Inflammatory macrophage treated with lipopolysaccharide for 4 hours (primary cell): ENCODE measurements around the gene KCNS3.

ENCODE experiments used
- DNase-seq: peaks from one replicate; pipeline ENCODE4 v3.0.0-alpha.2; 2020

KCNS3 gene, protein sequence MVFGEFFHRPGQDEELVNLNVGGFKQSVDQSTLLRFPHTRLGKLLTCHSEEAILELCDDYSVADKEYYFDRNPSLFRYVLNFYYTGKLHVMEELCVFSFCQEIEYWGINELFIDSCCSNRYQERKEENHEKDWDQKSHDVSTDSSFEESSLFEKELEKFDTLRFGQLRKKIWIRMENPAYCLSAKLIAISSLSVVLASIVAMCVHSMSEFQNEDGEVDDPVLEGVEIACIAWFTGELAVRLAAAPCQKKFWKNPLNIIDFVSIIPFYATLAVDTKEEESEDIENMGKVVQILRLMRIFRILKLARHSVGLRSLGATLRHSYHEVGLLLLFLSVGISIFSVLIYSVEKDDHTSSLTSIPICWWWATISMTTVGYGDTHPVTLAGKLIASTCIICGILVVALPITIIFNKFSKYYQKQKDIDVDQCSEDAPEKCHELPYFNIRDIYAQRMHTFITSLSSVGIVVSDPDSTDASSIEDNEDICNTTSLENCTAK

DNA sequence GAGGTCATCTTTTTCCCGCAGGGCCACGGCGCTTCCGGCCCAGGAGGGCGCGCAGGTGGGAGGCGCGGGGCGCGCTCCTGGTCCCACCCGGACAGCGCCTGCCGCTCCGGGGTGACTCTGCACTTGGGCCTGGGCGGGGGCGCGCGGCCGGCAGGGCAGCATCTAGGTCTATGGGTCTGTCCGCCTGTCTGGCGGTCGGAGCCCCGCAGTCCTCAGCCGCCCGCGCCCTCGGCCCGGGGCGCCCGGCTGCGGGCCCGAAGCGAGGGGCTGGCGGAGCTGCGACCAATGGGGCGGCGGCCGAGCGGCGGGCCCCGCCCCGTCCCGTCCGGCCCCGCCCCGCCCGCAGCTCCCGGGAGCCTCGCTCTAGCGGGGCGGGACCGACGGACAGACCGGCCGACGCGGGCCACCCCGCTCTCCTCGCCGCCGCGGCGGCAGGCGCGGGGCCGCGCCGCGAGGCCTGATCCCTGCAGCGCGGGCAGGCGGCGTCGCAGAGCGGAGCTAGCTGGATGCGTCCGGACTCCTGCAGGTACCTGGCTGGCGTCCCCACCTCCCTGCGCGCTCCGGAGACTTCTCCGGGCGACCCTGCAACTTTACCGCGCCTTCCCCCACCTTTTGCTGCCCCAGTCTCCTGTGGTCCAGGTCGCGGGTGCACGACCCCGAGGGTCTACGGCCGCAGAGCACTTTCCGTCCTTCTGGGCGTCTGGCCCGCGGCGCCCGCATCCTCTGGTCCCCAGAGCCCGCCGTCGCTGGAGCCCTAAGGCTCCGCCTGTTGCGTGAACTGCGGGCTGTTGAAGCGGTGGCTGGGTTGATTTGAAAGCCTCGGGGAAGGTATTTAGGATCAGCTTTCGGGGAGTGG, at the start of gene KCNS3:
Gene KCNS3, plus strand, starts transcription at position 387 of the 856 bp plus-strand sequence. CDS start 52,342 bp downstream, outside the sequence.
- DNase-seq, result peak; percentile 28

DNA sequence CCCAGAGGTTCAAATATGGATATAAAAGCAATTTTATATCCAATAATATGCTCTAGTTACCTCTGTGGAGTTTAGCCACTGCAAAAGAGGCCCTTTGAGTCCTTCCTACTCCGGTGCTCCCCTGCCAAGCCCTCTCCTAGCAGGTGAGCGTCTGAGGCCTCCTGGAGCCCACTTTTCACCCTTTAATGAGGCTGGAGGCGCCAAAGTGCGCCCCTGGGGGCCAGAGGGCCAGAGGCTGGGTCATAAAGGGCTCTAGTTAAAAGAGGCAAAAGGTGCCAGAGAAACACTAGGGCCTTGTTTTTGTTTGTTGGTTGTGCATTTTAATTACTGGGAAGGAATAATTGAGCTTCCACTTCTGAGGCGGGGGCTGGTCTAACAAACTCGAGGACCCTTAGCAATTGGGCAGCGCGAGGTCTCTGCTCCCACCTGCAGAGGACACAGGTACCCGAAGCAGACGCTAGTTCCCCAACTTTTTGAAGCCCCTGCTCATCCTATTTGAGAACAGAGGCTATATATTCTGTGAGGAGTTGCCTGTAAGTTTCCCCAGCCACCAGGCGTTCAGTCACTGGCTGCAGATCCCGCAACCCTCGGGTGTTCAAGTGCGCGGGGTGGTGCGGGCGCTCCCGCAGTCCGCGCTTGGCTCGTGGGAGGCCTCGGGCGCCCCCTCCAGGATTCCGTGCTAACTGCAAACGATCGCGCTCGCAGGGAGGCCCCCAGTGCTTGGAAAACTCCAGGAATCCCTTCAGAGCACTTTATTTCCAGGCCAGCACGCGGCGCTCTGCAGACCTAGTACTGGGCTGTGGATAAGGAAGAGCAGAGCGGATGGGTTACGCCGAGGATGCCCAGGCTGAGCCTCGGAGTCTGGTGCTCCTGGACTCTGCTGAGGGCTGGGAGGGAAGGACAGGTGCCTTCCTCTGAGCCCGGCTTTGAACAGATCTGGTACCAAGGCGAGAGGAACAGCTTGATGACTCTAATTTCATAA, 48.1 kb upstream of the KCNS3 start:
- peak; percentile 67 for DNase-seq

DNA sequence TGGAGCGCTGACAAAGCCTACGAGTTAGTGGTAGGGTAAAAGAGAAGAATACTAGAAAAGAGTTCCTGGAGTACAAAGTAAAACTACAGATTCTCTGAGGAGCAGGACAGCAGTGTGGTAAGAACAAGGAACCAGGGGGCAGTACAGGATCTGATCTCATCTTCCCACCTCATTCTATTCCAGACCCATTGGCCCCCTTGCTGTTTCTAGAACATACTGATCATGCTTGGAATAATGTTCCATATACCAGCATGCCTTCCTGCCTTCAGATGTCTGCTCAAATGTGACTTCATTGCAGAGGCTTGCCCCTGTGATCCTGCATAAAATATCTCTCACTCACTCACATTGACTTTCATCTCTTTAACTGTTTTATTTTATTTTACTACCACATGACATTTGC, 43.0 kb upstream of the KCNS3 start:
- DNase-seq, result no peak

DNA sequence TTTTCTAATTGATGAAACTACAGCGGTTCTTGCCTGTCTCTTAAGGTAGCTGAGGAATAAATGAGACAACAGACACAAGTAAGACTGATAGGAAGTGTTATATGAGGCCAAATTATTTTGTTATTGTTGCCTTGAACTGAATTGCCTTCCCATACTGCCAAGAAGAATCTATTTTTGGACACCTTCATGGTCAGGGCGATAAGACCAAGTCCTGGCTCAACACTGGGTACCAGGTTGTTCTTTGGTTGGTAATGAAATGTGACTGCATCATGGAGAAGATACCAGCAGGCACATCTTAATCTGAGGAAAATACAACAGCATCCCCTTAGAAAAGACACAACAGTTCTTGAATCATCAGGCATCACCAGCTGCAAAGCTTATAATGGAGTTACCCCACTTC, 38.5 kb upstream of the KCNS3 start:
- DNase-seq, result no peak

DNA sequence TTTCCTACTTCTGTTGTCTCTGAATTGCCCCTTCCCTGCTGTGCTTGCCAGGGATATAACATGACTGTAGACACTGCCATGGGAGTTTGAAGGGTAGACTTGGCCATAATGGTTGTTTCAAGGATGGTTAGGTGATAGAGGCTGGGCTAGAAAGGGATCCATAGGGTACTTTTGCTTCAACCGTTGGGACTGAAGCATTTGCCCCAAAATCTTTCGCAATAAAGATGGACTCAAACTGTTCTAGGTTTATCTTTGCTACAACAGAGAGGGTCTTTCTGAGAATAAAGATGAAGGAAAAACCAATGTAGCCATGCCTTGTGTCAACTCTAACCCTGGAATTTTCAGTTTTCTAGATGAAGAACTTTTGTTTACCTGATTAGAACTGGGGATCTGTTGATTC, 35.0 kb upstream of the KCNS3 start:
- DNase-seq, result no peak

DNA sequence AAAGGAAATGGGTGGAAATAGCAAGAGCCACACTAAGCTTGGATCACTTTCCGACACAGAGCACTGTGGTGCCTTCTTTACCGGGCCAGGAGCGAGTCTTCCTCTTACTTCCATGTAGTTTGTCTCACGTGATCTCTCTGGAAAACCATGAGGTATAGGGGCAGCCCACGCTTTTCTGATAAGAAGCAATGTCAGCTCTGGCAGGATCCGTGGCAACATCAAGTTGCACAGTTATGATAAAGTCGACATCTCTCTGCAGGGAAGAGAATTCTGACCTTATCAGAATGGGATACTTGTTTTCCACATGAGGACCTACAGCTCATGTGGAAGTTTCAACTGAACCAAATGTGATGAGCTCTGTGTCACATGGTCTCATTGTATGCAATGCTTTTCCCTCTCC, 32.7 kb upstream of the KCNS3 start:
- no peak for DNase-seq

DNA sequence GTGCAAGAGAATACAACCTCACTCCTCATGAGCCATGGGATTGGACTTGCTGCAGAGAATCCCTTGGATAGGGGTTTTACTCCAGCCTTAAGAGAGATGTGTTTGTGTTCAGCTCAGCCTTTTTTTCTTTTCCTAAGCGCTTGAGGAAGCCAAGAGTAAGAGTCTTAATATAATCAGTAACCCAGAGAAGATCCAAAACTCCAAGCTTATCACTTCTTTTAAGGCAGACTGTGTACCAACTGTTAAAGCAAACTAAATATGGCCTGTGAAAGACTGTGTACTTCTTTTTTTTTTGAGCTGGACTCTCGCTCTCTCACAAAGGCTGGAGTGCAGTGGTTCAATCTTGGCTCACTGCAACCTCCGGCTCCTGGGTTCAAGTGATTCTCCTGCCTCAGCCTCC, 31.8 kb upstream of the KCNS3 start:
- no peak for DNase-seq

DNA sequence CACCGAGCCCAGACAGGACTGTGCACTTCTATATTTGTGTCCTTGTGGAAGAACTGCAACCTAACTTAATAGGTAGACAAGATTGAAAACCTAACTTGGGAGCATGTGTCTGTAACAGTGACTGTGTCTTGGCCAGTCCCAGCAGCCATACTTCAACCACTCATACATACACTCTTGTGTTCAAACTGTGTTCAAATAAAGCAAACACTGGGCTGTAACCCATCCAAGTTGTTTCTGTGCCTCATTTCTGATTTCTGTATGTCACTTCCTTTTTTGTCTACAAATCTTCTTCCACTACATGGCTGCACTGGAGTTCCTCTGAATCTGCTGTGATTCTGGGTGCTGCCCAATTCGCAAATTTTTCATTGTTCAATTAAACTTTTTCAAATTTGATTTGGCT, 31.2 kb upstream of the KCNS3 start:
- DNase-seq, result no peak

DNA sequence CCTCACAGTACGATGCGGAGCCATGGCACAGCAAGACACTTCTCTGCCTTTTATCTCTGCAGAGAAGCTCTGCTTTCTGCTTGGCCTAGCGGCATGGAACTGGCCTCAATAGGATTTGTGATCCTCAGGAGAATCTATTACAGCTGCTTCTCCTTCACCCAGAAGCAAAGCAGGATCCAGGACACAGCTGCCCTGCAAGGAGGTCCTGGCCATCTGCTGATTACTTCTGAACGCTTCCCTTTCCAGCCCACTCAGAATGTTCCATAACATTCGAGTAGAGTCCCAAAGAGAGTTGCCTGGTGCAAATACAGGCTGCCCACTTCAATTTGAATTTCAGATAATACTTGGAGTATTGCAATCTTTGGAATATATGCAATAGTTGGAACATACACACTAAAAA, 29.2 kb upstream of the KCNS3 start:
- no peak for DNase-seq

DNA sequence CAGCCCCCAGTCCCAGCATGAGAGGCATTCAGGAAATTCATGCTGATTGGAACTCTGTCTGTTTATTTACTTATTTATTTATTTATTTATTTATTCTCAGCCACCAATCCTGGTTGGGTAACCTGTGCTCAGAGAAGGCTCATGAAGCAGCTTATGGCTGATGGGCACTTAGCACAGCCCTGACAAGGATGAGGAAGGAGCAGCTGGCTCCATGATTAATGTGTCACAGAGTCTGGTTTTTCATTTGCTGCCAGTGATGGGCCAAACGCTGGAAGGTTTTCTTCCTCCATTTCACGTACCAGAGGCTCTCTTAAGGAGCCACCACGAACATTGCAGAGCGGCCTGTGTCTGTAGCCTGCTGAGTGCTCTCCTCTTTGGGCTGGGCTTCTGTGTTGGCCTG, 28.3 kb upstream of the KCNS3 start:
- DNase-seq, result no peak

DNA sequence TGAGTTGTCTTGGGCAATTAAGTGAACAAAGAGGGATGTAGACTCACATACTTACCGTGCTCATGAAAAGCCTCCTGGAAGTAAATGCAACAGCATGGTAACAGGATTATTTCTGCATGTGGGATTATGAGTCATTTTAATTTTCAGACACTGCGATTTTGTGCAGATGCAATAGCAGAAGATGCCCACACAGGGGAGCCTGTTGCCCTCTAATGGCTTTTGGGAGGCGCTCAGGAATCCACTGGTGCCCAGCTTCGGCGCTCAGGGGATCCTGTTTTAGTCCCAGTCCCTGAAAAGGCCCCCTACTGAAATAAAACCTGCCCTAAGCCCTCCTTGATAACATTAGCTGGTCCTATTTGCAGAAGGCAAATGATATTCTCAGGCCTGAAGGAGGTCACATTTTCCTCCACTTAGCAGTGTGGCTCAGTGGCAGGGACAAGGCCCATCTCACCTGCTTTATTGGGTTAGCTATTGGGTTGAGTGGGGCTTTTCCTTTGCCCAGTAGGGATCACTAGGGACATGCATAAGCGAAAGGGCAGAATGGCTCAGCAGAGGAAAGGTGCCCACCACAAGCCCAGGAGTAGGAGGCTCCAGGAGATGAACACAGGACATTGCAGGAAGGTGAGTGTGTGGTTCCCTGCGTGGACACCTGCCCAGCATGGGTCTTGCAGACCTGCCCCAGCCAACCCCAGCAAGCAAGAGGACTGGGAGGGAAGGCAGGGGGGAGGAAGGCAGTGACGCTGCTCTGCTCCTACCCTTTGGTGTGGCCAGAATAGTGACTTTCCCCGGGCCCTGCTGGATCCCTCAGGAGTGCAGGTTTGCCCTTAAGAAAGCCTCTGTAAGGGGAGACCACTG, 26.5 kb upstream of the KCNS3 start:
- peak; percentile 65 for DNase-seq

DNA sequence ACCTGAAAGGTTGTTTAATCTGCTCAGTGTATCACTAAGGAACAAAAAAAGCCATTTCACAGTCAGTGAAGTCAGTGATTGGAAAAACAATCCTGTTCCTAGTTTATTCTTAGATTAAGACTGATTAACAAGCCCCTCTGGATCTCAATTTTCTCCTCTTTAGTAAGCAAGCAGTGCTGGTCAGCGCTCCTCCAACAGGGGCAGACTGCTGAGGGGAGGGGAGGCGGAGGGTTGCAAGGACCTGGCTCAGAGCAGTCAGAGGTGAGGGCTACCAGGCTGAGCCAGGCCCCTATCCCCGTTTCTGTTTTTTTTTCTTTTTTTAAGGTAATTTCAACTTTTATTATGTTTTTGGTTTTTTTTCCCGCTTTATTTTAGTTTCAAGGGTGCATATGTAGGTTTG, 24.7 kb upstream of the KCNS3 start:
- DNase-seq, result no peak

DNA sequence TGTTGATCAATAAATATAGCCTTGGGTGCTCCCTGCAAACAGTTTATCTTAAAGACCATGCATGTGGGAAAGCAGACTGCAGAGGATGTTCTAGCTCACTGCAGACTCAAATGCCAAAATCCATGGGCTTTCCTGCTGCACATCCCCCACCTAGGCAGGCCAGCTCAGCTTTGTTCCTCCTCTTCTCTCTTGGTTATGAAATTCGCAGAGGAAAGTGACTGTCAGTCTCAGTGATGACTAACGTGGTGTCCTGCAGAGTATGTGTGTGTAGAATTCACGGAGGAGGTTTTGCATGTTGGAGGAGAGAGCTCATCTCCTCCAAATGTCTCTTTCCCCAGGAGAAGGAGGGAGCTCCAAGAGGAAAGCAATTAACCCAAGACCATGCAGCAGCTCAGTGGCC, 21.4 kb upstream of the KCNS3 start:
- peak; percentile 3 for DNase-seq

DNA sequence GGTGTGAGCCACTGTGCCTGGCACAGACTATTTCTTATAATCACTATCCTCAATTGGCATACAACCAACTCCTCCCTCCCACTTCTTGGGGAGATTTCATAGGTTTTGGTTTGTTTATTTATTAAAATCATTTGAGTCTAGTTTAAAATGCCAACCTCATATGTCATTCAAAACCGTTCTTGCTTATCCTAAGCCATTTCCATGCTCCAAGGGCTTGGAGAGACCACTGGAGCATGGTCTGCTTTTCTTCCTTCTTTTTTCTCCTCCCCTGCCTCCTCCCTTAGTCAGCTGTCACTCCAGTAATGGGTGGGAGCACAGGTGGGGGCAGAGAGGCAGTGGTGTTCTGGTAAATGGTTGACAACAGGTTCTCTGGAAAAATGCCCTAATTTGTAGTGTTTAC, 20.4 kb upstream of the KCNS3 start:
- no peak for DNase-seq

DNA sequence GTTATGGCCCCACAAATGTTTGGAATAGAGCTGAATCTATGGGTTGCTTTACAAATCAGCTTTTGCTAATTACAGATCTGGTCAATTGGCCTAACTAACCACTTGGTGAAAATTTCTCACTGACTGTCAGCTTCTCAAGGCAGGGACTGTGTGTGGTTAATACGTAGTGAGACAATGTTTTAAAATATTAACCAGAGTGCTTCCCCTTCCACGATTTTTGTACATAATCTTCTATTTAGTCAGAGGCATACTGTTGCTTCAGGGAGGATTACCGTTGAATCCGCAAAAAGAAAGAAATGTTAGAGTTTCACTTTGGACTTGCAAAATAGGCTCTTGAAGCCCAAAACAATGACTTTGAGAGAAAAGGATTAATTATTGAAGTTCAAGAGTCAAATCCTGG, 14.9 kb upstream of the KCNS3 start:
- no peak for DNase-seq

DNA sequence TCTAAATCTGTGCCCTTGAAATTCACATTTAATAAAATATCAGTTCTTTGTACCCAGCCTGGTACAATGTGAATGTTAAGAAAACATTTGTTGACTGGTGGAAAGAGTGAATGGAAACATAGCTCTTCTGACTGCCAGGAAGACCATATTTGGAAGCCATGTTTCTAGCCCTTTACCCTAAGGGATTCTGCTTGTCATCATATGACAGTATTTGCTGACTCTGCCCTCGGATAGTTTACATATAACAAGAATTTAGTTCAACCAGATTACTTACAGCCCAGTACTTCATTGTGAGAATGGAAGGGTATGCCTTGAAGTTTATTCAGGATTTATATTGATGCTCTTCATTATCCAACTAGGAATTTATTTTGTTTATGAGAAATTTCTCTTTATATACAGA, 13.8 kb upstream of the KCNS3 start:
- no peak for DNase-seq

DNA sequence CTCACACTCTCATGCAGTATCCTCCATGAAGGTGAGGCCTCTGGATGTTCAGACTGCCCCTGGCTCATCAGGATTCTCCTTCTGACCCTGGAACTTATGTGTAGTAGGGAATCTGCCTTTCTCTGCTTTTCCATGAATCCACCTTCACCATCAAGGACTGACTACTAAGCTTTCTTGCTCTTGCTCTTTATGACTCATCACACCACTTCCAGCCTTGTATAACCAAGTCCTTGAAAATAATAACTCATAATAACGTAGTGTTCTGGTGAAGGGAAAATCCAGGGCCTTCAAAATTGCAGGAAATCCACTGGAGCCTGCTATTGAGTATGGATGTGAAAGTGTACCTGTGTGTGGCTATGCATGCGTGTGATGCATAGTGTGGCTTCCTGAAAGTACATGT, 11.3 kb upstream of the KCNS3 start:
- DNase-seq, result no peak

DNA sequence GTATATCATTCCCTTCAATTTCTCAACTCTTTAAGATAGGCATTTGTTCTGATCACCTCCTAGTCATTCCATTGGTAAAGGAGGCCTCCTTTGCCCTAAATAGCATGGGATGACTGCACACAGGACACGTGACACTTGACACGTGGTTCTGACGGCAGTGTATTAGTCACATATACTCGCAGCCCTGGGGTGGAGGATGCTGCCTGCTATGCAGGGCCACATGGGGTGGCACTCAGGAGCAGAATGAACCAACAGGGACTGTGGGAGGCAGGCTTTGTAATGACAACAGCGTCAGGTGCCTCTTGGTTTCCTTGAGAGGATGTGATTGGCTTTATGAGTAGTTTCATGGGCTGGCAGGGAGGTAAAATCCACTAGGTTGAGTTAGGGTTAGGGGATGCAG, 9.3 kb upstream of the KCNS3 start:
- peak; percentile 19 for DNase-seq

DNA sequence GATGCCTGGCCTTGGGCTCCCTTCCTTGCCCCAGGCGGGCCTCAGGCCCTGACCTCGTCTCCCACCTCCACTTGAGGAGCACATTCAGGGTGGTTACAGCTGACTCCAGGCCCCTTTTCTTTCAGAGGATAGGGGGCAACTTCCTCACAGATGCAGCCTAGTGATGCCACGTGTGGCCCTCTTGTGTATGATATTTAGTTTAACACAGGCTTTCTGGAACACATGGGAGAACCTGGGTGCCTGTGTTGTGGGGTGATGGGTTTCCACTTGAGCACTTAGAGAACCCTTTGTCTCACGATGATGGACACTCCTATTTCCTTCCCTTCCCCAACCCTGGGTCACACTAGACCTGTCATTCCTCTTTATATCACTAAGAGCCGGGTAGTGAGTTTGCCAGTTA, 6.8 kb upstream of the KCNS3 start:
- DNase-seq, result no peak

DNA sequence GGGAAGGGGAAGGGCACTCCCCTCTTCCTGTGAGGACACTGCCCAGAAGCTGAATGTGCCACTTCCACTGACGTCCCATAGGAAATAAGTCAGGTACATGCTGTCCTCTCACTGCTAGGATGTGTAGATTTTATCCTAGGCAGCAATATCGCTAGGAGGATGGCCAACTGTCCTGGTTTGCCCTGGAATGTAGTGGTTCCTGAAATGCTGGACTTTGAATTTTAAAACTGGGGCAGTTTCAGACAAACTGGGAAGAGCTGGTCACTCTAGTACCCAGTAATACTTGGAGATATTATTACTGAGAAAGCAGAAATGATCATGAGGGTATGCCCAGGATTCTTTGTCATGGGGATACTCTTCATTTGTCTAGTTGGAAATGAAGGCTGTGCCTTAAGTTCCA, 5.4 kb upstream of the KCNS3 start:
- DNase-seq, result no peak

DNA sequence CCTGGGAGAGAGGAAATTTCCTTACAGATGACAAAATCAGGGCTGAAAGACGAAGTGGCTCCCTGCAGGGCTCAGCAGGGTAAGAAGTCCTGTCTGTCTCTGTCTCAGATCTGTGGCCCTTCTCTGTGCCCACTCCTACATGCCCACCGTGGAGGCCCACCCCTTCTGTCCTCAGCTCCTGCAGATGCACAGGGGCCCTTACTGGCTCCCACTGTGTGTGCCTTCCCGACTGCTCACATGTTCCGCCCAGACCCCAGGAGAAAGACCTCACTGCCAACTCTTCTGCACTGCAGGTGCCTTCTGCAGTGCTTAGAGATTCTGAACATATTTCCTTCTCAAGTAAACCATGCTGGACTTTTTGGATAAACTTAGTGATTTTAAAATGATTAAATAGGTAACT, 1.9 kb upstream of the KCNS3 start:
- no peak for DNase-seq

DNA sequence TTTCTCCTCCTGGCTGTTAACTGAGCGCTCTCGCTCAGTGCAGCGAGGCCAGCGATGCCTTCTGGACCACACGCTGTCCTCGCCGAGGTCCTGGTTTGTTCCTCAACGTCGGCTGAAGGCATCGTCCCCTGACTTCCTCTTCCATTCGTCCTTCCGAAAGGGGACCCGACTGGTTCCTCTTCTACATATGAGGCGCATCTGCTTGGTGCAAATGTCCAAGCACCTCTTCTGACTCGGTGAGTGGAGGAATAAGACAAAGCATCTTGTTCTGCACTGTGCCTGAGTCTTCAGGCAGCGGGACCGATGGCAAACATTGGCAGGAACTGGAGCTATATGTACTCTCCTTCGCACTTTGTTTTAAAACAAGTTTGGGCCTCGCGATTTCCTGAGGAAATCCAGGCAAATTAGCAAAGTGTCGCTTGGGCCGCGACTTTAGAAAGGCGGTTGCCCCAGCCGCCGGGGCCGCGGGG, 621 bp upstream of the KCNS3 start:
- DNase-seq, result peak; percentile 57
